ENCODE measurements around the gene SLC25A12. TPM values are rescaled to one million over a fixed set of nuclear protein-coding genes. Genes with fewer than 3 reads are reported as not detected.

The SLC25A12 gene
- polyA plus RNA-seq, 1 donor from 2014 or later = 14.0 TPM

DNA sequence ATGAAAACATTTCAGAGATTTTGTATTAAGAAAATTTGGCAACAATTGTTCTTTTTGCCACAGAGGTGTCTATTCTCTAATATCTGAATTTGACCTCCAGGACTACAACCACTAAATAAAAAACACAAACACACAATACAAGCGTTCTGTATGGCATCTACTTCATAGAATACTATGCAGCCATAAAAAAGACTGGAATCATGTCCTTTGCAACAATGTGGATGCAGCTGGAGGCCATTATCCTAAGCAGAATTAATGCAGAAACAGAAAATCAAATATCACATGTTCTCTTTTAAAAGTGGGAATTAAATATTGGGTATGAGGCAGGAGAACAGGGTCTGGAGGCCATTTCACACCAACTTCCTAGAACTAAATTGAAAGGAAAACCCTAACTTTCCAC, 19.5 kb downstream of the SLC25A12 start:
- no peak overlapping the region for H3K4me3 Mint-ChIP-seq
- peaks cover 16% of the 10 kb centered on the region for H3K36me3 Mint-ChIP-seq
- H3K9me3 Mint-ChIP-seq = peaks cover 0 to 7% (median 3%) of the 10 kb centered on the region in 3 donors
- H3K27me3 Mint-ChIP-seq = no peaks in the 10 kb centered on the region
- H3K27ac Mint-ChIP-seq = no peak overlapping the region
- peaks cover 5 to 14% (median 9%) of the 10 kb centered on the region in 3 donors for H3K4me1 Mint-ChIP-seq

DNA sequence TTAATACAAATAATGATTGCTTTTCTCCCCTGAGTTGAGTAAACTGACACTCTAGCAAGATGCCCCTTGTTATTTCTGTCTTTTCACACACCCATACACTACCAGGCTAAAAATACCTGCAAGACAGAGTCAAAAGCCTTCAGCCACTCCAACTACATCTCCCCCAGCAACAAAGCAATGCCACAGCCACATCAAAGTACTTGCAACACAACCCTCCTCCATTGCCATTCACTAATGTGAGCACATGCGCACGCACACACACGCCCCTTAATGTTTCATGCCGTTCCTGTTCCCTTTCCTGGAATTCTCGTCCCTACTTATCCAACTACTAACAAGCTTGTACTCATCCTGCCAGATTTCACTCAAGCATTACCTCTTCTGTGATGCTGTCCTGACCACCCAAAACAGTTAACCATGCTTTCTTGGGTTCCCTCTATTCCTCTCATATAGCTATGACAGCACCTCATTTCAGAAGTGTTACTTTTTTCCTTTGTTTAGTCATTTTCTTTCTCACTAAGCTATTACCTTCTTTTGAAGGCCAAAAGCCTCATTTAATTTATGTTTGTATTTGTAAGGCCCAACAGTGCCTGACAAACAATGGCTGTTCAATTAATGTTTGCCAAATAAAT, 29.6 kb downstream of the SLC25A12 start:
- Mint-ChIP-seq H3K4me3 (no peak overlapping the region), H3K36me3 (peaks cover under 1% of the 10 kb centered on the region), H3K27me3 (no peaks in the 10 kb centered on the region), H3K27ac (no peak overlapping the region), H3K9me3 (no peaks in the 10 kb centered on the region), H3K4me1 (peaks cover 1 to 7% (median 5%) of the 10 kb centered on the region in 3 donors)

DNA sequence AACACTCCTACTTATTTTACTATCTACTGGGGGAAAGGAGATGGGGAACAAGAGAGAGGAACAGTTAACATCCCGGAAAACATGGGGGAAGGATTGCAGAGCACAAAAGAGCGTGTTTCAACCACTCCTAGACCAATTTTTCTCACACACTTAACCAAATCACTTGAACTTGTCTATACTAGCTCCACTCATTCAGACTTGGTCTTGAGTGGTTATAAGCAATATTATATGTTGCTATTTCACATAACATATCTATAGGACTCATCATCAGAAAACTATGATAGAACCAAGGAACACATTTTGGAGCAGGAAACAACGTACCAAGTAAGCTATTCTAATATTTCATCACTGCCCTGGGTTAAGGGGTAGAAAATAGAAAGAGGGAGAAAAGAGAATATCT, 31.5 kb downstream of the SLC25A12 start:
- no peak overlapping the region for H3K27ac Mint-ChIP-seq
- H3K4me3 Mint-ChIP-seq = no peak overlapping the region
- H3K27me3 Mint-ChIP-seq = no peaks in the 10 kb centered on the region
- H3K36me3 Mint-ChIP-seq = peaks cover 2% of the 10 kb centered on the region
- peaks cover 1 to 5% (median 5%) of the 10 kb centered on the region in 3 donors for H3K4me1 Mint-ChIP-seq
- no peaks in the 10 kb centered on the region for H3K9me3 Mint-ChIP-seq

DNA sequence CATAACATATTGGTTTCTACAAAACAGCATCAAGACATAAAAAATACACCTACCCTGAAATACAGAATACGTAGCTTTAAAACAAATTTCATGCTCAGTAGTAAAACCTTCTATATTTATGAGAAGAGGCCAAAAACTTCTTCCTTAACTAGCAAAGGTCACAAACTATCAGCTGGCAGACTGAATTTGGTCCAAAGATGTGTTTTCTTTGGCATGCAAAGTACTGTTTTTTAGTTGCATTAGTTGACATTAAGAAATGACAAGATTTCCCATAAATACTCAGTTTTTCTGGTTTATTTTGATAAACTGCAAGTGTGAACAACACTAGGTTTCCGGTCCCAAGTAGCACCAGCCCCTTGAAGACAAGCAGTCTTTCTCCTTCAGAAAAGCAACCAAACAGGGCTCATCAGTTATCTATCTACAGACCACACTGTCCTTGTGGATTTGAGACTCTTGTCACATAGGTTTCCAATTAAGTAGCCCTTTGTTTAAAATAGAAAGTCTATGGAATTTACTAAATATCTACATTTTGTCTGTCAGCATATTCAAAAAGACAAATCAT, 35.6 kb downstream of the SLC25A12 start:
- H3K27me3 Mint-ChIP-seq = no peaks in the 10 kb centered on the region
- H3K4me3 Mint-ChIP-seq = no peak overlapping the region
- peaks cover 0 to 1% (median 0%) of the 10 kb centered on the region in 3 donors for H3K4me1 Mint-ChIP-seq

DNA sequence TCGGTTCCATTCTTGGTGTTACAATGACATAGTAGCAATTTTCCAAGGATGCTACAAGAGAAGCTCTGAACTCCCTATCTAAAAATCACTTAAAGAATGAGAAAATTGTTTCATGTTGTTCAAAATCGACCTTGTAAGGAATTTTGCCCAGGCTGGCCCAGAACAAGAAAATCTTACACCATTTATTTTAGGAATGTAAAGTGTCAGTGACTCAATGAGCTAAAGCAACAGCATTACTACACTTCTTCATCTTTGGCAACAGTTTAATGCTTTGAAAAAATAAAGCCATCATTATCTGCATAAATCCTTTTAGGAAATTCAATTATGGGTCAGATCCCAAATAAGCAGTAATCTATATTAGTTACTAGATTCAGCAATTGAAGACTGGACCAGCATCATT, 38.6 kb downstream of the SLC25A12 start:
- Mint-ChIP-seq H3K27me3 (no peaks in the 10 kb centered on the region), H3K4me3 (no peak overlapping the region), H3K27ac (no peak overlapping the region)

More for the DNA sequence above, 35.6 kb downstream of the SLC25A12 start:
- Mint-ChIP-seq H3K36me3 (peaks cover 11% of the 10 kb centered on the region), H3K27ac (no peak overlapping the region), H3K9me3 (no peaks in the 10 kb centered on the region)

DNA sequence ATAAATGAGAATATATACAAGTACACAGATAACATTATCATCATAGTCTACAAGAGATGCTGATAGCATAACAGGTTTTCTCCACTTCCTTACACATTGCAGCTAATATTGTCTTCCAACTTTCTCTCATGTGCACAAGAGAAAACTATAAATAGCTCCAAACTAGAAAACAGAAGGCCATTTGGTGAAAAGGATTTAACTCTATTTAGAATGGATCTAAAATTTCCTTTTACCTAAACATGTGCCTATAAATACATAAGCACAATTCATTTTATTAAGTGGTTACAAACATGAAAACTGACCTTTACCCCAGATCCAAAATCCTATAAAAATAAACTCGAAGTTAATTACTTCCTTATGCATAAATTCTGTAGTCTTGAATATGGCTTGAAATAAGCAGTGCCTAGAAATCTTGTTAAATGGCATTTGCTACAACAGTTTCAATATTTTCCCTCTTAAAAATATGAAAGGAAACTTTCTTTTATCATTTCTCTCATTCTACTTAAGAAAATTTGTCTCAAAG, 41.6 kb downstream of the SLC25A12 start:
- Mint-ChIP-seq H3K9me3 (no peaks in the 10 kb centered on the region), H3K4me3 (no peak overlapping the region), H3K4me1 (peaks cover 0 to 1% (median 0%) of the 10 kb centered on the region in 3 donors), H3K27ac (peak overlapping the region in 1 of 3 donors; percentile 13), H3K27me3 (no peaks in the 10 kb centered on the region), H3K36me3 (peaks cover 22% of the 10 kb centered on the region)

More for the DNA sequence above, 38.6 kb downstream of the SLC25A12 start:
- Mint-ChIP-seq H3K4me1 (no peaks in the 10 kb centered on the region), H3K9me3 (no peaks in the 10 kb centered on the region), H3K36me3 (peaks cover 20% of the 10 kb centered on the region)

DNA sequence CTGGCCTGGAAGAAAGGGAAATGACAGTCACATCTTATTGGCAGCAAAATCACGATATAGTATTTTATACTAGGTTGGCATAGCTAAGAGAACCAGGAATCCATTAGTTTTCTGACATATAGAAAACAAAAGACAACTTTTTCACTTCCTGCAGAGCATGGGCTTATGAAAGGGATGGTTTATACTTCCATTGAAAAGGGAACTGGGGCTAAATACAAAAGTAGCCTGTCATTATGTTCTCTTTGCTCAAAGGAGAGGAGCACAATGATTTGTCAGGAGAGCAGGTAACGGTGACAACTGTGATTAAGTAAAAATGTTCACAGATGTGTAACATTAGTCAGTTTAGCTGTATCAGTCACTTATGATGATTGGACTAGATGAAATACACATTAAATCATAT, 46.4 kb downstream of the SLC25A12 start:
- no peak overlapping the region for H3K4me3 Mint-ChIP-seq
- peaks cover 14% of the 10 kb centered on the region for H3K36me3 Mint-ChIP-seq
- H3K9me3 Mint-ChIP-seq = no peaks in the 10 kb centered on the region
- H3K27me3 Mint-ChIP-seq = no peaks in the 10 kb centered on the region
- H3K4me1 Mint-ChIP-seq = peaks cover 0 to 1% (median 0%) of the 10 kb centered on the region in 3 donors
- H3K27ac Mint-ChIP-seq = no peak overlapping the region

DNA sequence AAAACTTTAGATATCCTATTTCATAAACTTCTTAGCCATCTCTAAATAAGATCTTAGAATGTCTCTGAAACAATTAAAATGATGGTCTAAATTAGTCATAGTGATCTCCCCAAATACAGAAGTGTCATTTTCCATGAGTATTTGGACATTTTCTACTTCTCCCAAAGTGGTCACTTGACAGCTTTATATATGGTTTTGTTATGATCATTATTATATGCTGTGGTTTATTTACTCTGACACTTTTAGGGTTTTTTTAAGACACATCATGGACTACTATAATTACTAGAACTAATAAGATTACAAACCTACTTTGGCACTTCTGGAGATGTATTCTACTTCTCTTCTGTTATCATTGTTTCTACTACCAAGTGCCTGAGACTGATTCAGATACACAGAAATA, 47.1 kb downstream of the SLC25A12 start:
- Mint-ChIP-seq H3K27ac (no peak overlapping the region), H3K27me3 (no peaks in the 10 kb centered on the region), H3K4me1 (peaks cover 0 to 1% (median 0%) of the 10 kb centered on the region in 3 donors), H3K9me3 (no peaks in the 10 kb centered on the region), H3K4me3 (no peak overlapping the region), H3K36me3 (peaks cover 10% of the 10 kb centered on the region)

DNA sequence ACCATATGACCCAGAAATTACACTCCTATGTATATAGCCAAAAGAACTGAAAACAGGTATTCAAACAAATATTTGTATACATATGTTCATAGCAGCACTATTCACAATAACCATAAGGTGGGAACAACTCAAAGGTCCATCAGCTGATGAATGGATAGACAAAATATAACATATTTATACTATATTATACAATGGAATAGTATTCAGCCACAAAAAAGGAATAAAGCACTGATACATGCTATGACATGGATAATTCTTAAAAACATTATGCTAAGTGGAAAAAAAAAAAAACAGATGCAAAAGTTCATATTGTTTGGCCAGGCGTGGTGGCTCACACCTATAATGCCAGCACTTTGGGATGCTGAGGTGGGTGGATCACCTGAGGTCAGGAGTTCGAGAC, 52.0 kb downstream of the SLC25A12 start:
- Mint-ChIP-seq H3K36me3 (peaks cover 24% of the 10 kb centered on the region), H3K4me1 (no peaks in the 10 kb centered on the region), H3K27ac (no peak overlapping the region)

DNA sequence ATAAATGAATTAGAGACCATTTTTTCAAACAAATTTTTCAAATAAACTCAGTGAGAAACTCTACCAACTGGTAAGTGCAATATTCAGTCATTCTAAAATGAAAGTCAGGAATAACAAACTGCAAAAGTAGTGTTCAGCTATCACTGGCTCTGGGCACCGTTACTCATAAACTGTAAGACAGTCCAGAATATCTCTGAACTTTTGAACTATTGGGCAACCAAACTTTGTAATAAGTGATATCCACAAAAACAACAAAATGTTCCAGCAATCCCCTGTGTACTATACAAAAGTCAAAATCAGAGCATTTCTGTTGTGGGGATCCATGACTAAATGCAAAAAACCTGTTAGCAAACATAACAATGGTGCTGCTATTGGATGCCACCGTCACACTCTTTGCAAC, 56.3 kb downstream of the SLC25A12 start:
- H3K36me3 Mint-ChIP-seq = peaks cover 36% of the 10 kb centered on the region
- no peaks in the 10 kb centered on the region for H3K27me3 Mint-ChIP-seq
- H3K27ac Mint-ChIP-seq = no peak overlapping the region
- H3K4me3 Mint-ChIP-seq = no peak overlapping the region
- no peaks in the 10 kb centered on the region for H3K4me1 Mint-ChIP-seq
- H3K9me3 Mint-ChIP-seq = peaks cover 0 to 2% (median 0%) of the 10 kb centered on the region in 3 donors

More for the DNA sequence above, 52.0 kb downstream of the SLC25A12 start:
- H3K4me3 Mint-ChIP-seq = no peak overlapping the region
- no peaks in the 10 kb centered on the region for H3K9me3 Mint-ChIP-seq
- H3K27me3 Mint-ChIP-seq = no peaks in the 10 kb centered on the region

DNA sequence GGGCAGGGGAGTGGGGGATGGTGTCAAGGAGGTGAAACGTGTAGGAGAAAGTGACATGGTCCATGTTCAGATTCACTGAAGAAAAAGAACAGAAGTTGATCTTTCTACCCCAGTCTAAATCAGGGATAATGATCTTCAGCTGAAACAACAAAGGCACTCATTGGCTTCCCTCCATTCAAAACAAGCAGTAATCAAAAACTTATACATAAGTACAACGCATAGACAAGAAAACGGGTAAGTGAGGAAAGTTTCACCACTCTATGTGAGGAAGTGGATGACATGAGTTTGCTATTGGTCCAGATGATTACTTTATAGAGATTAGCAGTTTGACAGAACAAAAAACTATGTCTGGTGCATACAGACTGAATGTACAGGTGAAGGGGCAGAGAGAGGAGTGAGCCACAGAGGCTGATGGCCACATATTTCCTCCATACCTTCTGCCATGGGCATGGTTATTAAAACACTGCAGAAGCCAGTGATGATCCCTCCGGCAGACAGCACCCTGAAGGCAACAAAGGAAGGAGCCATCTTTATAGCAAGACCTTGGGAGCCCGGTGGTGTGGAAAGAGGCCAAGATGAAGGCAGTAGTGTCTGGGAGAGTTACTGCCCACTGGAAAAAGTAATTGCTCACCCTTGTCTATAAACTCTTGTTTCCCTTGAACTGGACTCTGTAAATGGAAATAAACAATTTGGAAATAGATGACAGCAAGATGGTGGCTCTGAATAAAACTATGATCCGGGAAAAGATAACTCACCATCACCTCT, 57.7 kb downstream of the SLC25A12 start:
- Mint-ChIP-seq H3K27me3 (no peaks in the 10 kb centered on the region), H3K9me3 (peaks cover 0 to 2% (median 0%) of the 10 kb centered on the region in 3 donors), H3K4me1 (no peaks in the 10 kb centered on the region), H3K4me3 (no peak overlapping the region), H3K36me3 (peaks cover 35% of the 10 kb centered on the region), H3K27ac (no peak overlapping the region)

DNA sequence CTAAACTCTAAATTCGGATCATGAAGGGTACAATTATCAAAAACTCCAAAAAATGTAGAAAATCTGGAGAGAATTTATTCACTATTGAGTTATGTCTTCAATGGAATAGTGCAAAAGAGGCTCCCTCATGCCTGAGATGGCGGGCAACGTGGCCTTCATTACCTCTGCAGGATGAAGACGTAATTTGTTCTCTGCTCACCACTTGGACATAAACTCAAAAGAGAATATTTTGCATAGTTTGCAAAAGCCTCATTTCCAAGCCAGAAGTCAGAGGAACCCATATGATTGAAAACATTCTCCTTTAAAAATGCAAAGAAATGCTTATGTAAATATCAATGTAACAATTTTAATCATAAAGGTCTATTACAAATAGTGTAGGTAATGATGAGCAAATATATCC, 58.7 kb downstream of the SLC25A12 start:
- Mint-ChIP-seq H3K27me3 (no peaks in the 10 kb centered on the region), H3K9me3 (peaks cover 0 to 2% (median 0%) of the 10 kb centered on the region in 3 donors), H3K4me1 (no peaks in the 10 kb centered on the region), H3K27ac (no peak overlapping the region), H3K36me3 (peaks cover 34% of the 10 kb centered on the region), H3K4me3 (no peak overlapping the region)

DNA sequence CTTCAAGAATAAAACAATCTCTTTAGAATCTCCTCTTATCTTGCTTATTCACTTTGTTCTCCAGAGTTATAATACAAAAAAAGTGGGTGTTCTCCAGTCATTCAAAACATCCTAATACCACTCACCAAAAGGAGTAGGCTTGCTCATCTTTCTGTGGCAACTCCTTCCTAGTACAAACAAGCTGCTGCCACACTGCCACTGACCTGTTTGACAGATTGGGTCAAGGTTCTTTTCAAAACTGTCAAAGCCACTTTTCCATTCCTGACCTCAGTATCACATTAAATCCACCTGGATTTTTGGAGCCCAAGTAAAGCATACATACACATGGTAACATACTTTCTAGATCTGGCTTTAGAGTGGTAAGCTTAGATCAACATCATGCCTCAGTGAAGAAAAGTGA, 59.8 kb downstream of the SLC25A12 start:
- no peaks in the 10 kb centered on the region for H3K4me1 Mint-ChIP-seq
- H3K27ac Mint-ChIP-seq = no peak overlapping the region
- H3K27me3 Mint-ChIP-seq = no peaks in the 10 kb centered on the region
- H3K9me3 Mint-ChIP-seq = peaks cover 0 to 2% (median 0%) of the 10 kb centered on the region in 3 donors
- no peak overlapping the region for H3K4me3 Mint-ChIP-seq
- peaks cover 36% of the 10 kb centered on the region for H3K36me3 Mint-ChIP-seq

DNA sequence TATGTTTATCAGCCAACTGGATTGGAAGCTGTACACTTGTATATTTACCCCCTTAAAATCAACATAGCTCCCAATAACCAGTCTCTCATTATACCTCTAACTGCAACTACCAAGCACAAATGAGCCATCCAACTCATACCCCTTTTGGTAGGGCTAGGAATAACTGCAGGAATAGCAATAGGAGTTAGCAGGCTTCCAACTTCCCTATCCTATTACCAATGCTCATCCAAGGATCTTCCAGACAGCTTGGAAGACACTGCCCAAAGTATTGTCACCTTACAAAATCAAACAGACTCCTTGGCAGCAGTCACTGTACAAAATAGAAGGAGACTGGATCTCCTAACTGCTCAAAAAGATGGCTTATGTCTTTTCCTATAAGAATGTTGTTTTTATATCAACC, 61.6 kb downstream of the SLC25A12 start:
- H3K4me3 Mint-ChIP-seq = no peak overlapping the region
- peak overlapping the region in 1 of 3 donors; percentile 39 for H3K27ac Mint-ChIP-seq
- H3K4me1 Mint-ChIP-seq = no peaks in the 10 kb centered on the region
- no peaks in the 10 kb centered on the region for H3K27me3 Mint-ChIP-seq
- H3K36me3 Mint-ChIP-seq = peaks cover 37% of the 10 kb centered on the region
- H3K9me3 Mint-ChIP-seq = peaks cover 0 to 2% (median 0%) of the 10 kb centered on the region in 3 donors

DNA sequence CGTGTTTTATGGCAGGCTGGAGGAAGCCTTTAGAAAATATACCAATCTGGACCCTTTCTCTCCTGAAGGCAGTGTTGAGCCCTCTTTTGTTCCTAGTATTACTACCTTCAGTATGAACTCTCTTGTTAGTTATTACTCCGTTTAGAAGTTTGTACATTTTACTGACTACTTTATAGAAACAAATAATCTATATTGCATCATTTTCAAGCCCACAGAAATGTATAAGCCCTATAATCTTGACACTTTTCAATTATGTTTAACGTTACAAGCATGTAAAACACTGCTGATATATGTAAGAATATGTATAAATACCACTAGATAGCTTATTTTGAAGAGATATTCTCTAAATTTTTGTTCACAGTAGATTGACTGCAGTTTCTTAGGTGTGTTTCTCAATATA, 64.0 kb downstream of the SLC25A12 start:
- Mint-ChIP-seq H3K4me3 (no peak overlapping the region), H3K9me3 (peaks cover 0 to 2% (median 0%) of the 10 kb centered on the region in 3 donors), H3K27me3 (no peaks in the 10 kb centered on the region), H3K27ac (no peak overlapping the region), H3K4me1 (no peaks in the 10 kb centered on the region), H3K36me3 (peaks cover 29% of the 10 kb centered on the region)

Measured in IgD-negative memory B cell (primary cell).